Skin epidermis (tissue), 12 donors: ENCODE results near the gene PRAMEF12.
"Not testable (repeated sequence)": the region's sequence is repeated elsewhere in the genome, so short reads cannot be mapped to it uniquely, and the experiment has no call there.

Experiments
- H3K27ac ChIP-seq, 21 experiments: fragments of 200-600 bp; sonication (generic) in 11 of 21; one replicate each; pipeline ENCODE4 v1.5.0; 2020; ENCODE audit warnings: mild to moderate bottlenecking in 3 of 21, inconsistent platforms in 2 of 21, moderate library complexity in 2 of 21
- H3K4me3 ChIP-seq, 7 experiments: fragments of 200-600 bp; sonication (generic) in 2 of 7; one replicate each; pipeline ENCODE4 v1.5.0; 2020; ENCODE audit warnings: inconsistent platforms in 2 of 7, mild to moderate bottlenecking in 2 of 7, moderate library complexity in 1 of 7

PRAMEF12 gene

GRCh38 chr1:12769976-12770505 is 3.5 kb upstream of the PRAMEF12 start:
- Histone ChIP-seq H3K4me3 (no peak overlapping the region), H3K27ac (no peak overlapping the region)

GRCh38 chr1:12770620-12771019 is 2.9 kb upstream of the PRAMEF12 start:
- Histone ChIP-seq H3K4me3 (no peak overlapping the region), H3K27ac (no peak overlapping the region)

- Histone ChIP-seq H3K27ac (no peak overlapping the region), H3K4me3 (no peak overlapping the region)
These were observed 2.4 kb upstream of the PRAMEF12 start for GRCh38 chr1:12771186-12771585.

- H3K4me3 ChIP-seq = no peak overlapping the region
These were observed 1.0 kb upstream of the PRAMEF12 start for GRCh38 chr1:12772520-12772919.

GRCh38 chr1:12774801-12775345 is 1.3 kb downstream of the PRAMEF12 start:
- Histone ChIP-seq H3K27ac (no peak overlapping the region), H3K4me3 (no peak overlapping the region)

More at GRCh38 chr1:12772520-12772919, 1.0 kb upstream of the PRAMEF12 start:
- no peak overlapping the region for H3K27ac ChIP-seq

- H3K27ac ChIP-seq = no peak overlapping the region
- H3K4me3 ChIP-seq = no peak overlapping the region
These were observed 1.9 kb downstream of the PRAMEF12 start for GRCh38 chr1:12775443-12775842.

GRCh38 chr1:12776801-12777557 is 3.4 kb downstream of the PRAMEF12 start:
- H3K4me3 ChIP-seq = no peak overlapping the region
- H3K27ac ChIP-seq = no peak overlapping the region

GRCh38 chr1:12778061-12778460 is 4.5 kb downstream of the PRAMEF12 start:
- no peak overlapping the region for H3K4me3 ChIP-seq
- H3K27ac ChIP-seq = no peak overlapping the region

GRCh38 chr1:12778907-12779306 is 5.4 kb downstream of the PRAMEF12 start:
- no peak overlapping the region for H3K4me3 ChIP-seq
- no peak overlapping the region for H3K27ac ChIP-seq

- not testable (repeated sequence) for H3K27ac ChIP-seq, H3K4me3 ChIP-seq
These were observed 8.0 kb downstream of the PRAMEF12 start for GRCh38 chr1:12781488-12781887.

GRCh38 chr1:12783783-12784182 is 10.2 kb downstream of the PRAMEF12 start:
- H3K4me3 ChIP-seq, H3K27ac ChIP-seq: not testable (repeated sequence)

GRCh38 chr1:12784729-12785128 is 11.2 kb downstream of the PRAMEF12 start:
- not testable (repeated sequence) for H3K27ac ChIP-seq, H3K4me3 ChIP-seq

- H3K4me3 ChIP-seq, H3K27ac ChIP-seq: not testable (repeated sequence)
These were observed 17.6 kb downstream of the PRAMEF12 start, which contains the start of gene PRAMEF1 for GRCh38 chr1:12791097-12791496. Gene PRAMEF1, plus strand, starts transcription at chr1:12791397. Its CDS starts 1,831 bp downstream, at chr1:12793228.

- H3K27ac ChIP-seq = no peak overlapping the region
- no peak overlapping the region for H3K4me3 ChIP-seq
These were observed 25.4 kb downstream of the PRAMEF12 start for GRCh38 chr1:12798911-12799310.

- H3K4me3 ChIP-seq = no peak overlapping the region
- H3K27ac ChIP-seq = no peak overlapping the region
These were observed 26.2 kb downstream of the PRAMEF12 start for GRCh38 chr1:12799730-12800129.

- H3K27ac ChIP-seq = no peak overlapping the region
- H3K4me3 ChIP-seq = no peak overlapping the region
These were observed 36.4 kb downstream of the PRAMEF12 start for GRCh38 chr1:12809933-12810332.

GRCh38 chr1:12810691-12811408 is 37.3 kb downstream of the PRAMEF12 start:
- no peak overlapping the region for H3K4me3 ChIP-seq
- H3K27ac ChIP-seq = no peak overlapping the region

- no peak overlapping the region for H3K4me3 ChIP-seq
- no peak overlapping the region for H3K27ac ChIP-seq
These were observed 37.9 kb downstream of the PRAMEF12 start for GRCh38 chr1:12811409-12811784.

- H3K4me3 ChIP-seq, H3K27ac ChIP-seq: not testable (repeated sequence)
These were observed 45.5 kb downstream of the PRAMEF12 start for GRCh38 chr1:12819061-12819460.
